ENCODE measurements around the gene MYOF. TPM values are rescaled to one million over a fixed set of nuclear protein-coding genes. Genes with fewer than 3 reads are reported as not detected.

Gene MYOF
- total and polyA plus RNA-seq, 2 experiments from 2014 or later = 101 to 261 TPM

DNA sequence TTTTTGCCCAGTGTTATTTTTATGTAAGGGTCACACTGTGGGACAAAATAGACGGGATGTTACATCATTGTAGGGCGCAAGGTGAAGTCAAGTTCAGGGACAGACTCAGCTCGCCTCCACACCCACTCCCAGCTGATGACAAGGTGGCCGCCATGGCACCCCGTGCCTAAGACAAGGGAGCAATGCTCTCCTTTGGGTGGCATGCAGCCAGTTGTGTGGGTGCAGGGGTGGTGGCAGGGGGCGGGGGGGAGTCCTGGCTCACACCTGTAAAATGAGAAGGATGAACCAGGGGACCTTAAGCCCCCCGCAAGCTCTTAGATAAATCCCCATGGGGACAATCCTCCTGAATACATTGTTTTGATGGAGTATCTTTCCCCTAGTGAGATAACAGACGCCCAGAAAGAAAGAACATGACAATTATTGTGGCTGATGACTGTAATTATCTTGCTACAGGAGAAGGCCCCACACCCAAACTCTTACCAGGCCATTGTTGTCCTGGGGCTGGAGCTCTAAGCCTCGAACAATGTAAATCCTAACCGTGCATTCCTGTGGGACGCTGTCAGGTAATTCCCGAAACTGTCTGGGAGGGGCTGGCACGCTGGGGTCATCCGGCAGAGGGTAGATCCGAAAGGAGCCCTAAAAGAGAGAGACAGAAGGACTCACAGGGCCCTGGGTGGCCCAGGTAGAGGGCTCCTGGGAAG, 148.7 kb downstream of the MYOF start:
- TF ChIP-seq EZH2phosphoT487 (IDR thresholded peaks at IDR 0.05; ENCODE audit: insufficient read depth, low read depth) (no peak), EZH2 (IDR thresholded peaks at IDR 0.05; ENCODE audit: insufficient read depth, poor library complexity, severe bottlenecking) (no peak)
- Histone ChIP-seq H4K20me1 (ENCODE audit: insufficient read depth) (no peaks in the 10 kb centered on the region), H3K27me3 (replicated peaks; ENCODE audit: insufficient read depth) (no peaks in the 10 kb centered on the region), H3K9ac (no peak overlapping the region), H3K4me3 (no peak overlapping the region), H2AFZ (no peak overlapping the region), H3K4me2 (ENCODE audit: unreplicated experiment) (no peak overlapping the region), H3K36me3 (ENCODE audit: low read depth) (peaks cover 92% of the 10 kb centered on the region), H3K9me3 (ENCODE audit: low read depth) (no peaks in the 10 kb centered on the region), H3F3A (ENCODE audit: insufficient read depth) (peaks cover 42% of the 10 kb centered on the region), H3K9me2 (ENCODE audit: insufficient read depth) (no peaks in the 10 kb centered on the region), H3K79me2 (ENCODE audit: insufficient read depth) (no peaks in the 10 kb centered on the region), H3K27ac (no peak overlapping the region), H3K4me1 (ENCODE audit: insufficient read depth) (peaks cover 7% of the 10 kb centered on the region)
- DNase-seq = no peak
- WGBS, 2 experiments (ENCODE audit: low coverage in 1 of 2, low lambda C conversion rate in 2 of 2, missing lambda C conversion rate in 2 of 2) = 89% methylated on average over 15 of the region's 15 CpGs
- in situ Hi-C loops (cut with MboI) = no loop called here

DNA sequence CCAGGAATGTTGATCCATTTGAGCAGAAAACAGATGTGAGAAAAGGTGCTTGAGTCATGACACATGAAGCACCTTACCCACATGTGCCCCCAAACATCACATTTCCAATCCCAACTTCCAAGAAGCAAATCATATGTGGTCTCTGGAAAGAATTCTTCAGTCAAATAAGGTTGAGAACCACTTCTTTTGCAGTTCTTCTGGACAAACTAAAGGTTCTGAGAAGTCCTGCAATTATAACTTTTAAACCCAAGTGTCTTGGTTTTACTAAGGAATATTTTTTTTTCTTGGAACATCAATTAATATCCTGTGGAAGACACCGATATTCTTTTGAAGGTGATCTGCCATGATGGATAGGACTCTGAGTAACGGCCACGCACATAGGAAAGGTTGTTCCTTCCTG, 151.3 kb downstream of the MYOF start:
- H2AFZ ChIP-seq = no peak overlapping the region
- TF ChIP-seq EZH2 (IDR thresholded peaks at IDR 0.05; ENCODE audit: insufficient read depth, poor library complexity, severe bottlenecking) = no peak
- TF ChIP-seq EZH2phosphoT487 (IDR thresholded peaks at IDR 0.05; ENCODE audit: insufficient read depth, low read depth) = no peak
- H3K27me3 ChIP-seq (replicated peaks; ENCODE audit: insufficient read depth) = no peaks in the 10 kb centered on the region
- peaks cover 7% of the 10 kb centered on the region; the same call in 1 of the 2 replicates for H3K79me2 ChIP-seq (ENCODE audit: insufficient read depth)
- H3K9me3 ChIP-seq (ENCODE audit: low read depth) = no peaks in the 10 kb centered on the region
- peaks cover 22% of the 10 kb centered on the region for H3F3A ChIP-seq (ENCODE audit: insufficient read depth)
- no peaks in the 10 kb centered on the region for H4K20me1 ChIP-seq (ENCODE audit: insufficient read depth)
- H3K27ac ChIP-seq = no peak overlapping the region
- no peak overlapping the region for H3K4me2 ChIP-seq (ENCODE audit: unreplicated experiment)
- no peak overlapping the region for H3K4me3 ChIP-seq
- no peak overlapping the region for H3K9ac ChIP-seq
- peaks cover 7% of the 10 kb centered on the region; the same call in 1 of the 2 replicates for H3K4me1 ChIP-seq (ENCODE audit: insufficient read depth)
- no peak for DNase-seq
- in situ Hi-C loops (cut with MboI) = no loop called here
- H3K36me3 ChIP-seq (ENCODE audit: low read depth) = peaks cover 92% of the 10 kb centered on the region
- H3K9me2 ChIP-seq (ENCODE audit: insufficient read depth) = no peaks in the 10 kb centered on the region
- 97 to 98% methylated on average over 3 of the region's 3 CpGs for WGBS, 2 experiments (ENCODE audit: low coverage in 1 of 2, low lambda C conversion rate in 2 of 2, missing lambda C conversion rate in 2 of 2)

DNA sequence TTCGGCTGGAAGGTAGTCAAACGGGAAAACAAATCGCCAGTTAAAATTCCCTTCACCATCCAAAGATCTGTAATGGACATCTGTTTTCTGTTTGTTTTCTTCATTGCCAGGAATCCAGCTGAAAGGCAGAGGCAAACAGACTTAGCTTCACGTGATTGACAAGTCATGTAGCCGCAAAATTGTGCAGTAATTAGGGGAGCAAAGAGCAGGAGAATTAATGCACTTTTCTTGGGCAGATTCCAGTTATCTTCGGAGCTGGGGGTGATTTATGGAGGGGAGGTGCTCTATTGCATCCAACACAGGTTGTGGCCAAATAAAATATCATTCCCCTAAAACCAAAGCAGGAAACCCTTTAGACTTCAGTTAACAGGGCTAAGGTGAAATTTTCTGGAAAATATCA, 162.2 kb downstream of the MYOF start:
- in situ Hi-C loops (cut with MboI) = no loop called here
- H3K4me2 ChIP-seq (ENCODE audit: unreplicated experiment) = no peak overlapping the region
- no peak overlapping the region for H2AFZ ChIP-seq
- no peaks in the 10 kb centered on the region for H3K79me2 ChIP-seq (ENCODE audit: insufficient read depth)
- H3K36me3 ChIP-seq (ENCODE audit: low read depth) = peaks cover 91% of the 10 kb centered on the region
- H3K27ac ChIP-seq = no peak overlapping the region
- WGBS, 2 experiments (ENCODE audit: low coverage in 1 of 2, low lambda C conversion rate in 2 of 2, missing lambda C conversion rate in 2 of 2) = 29 to 31% methylated on average over 6 of the region's 6 CpGs
- H4K20me1 ChIP-seq (ENCODE audit: insufficient read depth) = no peaks in the 10 kb centered on the region
- no peaks in the 10 kb centered on the region for H3K27me3 ChIP-seq (replicated peaks; ENCODE audit: insufficient read depth)
- H3F3A ChIP-seq (ENCODE audit: insufficient read depth) = peaks cover 25% of the 10 kb centered on the region; the same call in 1 of the 2 replicates
- H3K9ac ChIP-seq = no peak overlapping the region
- H3K4me3 ChIP-seq = no peak overlapping the region
- H3K9me3 ChIP-seq (ENCODE audit: low read depth) = no peaks in the 10 kb centered on the region
- no peaks in the 10 kb centered on the region for H3K4me1 ChIP-seq (ENCODE audit: insufficient read depth)
- no peak for TF ChIP-seq EZH2 (IDR thresholded peaks at IDR 0.05; ENCODE audit: insufficient read depth, poor library complexity, severe bottlenecking)
- TF ChIP-seq EZH2phosphoT487 (IDR thresholded peaks at IDR 0.05; ENCODE audit: insufficient read depth, low read depth) = no peak
- DNase-seq = no peak
- no peaks in the 10 kb centered on the region for H3K9me2 ChIP-seq (ENCODE audit: insufficient read depth)

DNA sequence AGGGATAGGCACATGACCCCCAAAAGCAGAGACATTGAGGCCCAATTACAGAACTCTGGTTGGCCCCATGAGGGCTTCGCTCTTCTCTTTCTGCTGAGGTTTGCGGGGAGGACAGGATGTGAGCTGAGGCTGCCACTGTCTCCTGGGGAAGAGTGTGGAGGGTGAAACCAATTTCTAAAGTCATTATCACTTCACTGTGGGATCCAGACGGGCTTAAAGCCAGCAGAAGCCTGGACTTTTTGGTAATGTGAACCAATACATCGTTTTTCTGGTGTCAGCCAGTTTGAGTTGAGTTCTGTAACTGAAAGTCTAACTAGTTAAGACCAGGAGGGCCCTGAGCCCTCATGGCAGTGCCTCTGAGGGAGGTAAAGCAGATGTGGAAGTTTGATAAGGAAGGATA, 163.0 kb downstream of the MYOF start:
- WGBS, 2 experiments (ENCODE audit: low coverage in 1 of 2, low lambda C conversion rate in 2 of 2, missing lambda C conversion rate in 2 of 2) = 59 to 66% methylated on average over 4 of the region's 4 CpGs
- in situ Hi-C loops (cut with MboI) = no loop called here

More for the DNA sequence above, 163.0 kb downstream of the MYOF start:
- Histone ChIP-seq H3K4me3 (no peak overlapping the region), H3K36me3 (ENCODE audit: low read depth) (peaks cover 92% of the 10 kb centered on the region), H3K27me3 (replicated peaks; ENCODE audit: insufficient read depth) (no peaks in the 10 kb centered on the region), H3K4me1 (ENCODE audit: insufficient read depth) (no peaks in the 10 kb centered on the region), H3K79me2 (ENCODE audit: insufficient read depth) (no peaks in the 10 kb centered on the region), H2AFZ (no peak overlapping the region), H3K9me2 (ENCODE audit: insufficient read depth) (no peaks in the 10 kb centered on the region), H3K9me3 (ENCODE audit: low read depth) (no peaks in the 10 kb centered on the region), H3K4me2 (ENCODE audit: unreplicated experiment) (no peak overlapping the region), H3K9ac (no peak overlapping the region), H3K27ac (no peak overlapping the region), H4K20me1 (ENCODE audit: insufficient read depth) (no peaks in the 10 kb centered on the region), H3F3A (ENCODE audit: insufficient read depth) (peaks cover 25% of the 10 kb centered on the region; the same call in 1 of the 2 replicates)
- no peak for DNase-seq
- TF ChIP-seq EZH2 (IDR thresholded peaks at IDR 0.05; ENCODE audit: insufficient read depth, poor library complexity, severe bottlenecking) = no peak
- TF ChIP-seq EZH2phosphoT487 (IDR thresholded peaks at IDR 0.05; ENCODE audit: insufficient read depth, low read depth) = no peak
